Endothelial cell of umbilical vein (primary cell): ENCODE measurements around the gene KIF5C. TPM values are rescaled to one million over a fixed set of nuclear protein-coding genes. Genes with fewer than 3 reads are reported as not detected.

ENCODE experiments used
- BruUV-seq: library from RNA; stranded (reverse); fragments of 400-500 nt; replicated peaks from 2 replicates; lab custom pipeline; 2021; lab: Mats Ljungman, UMichigan
- CTCF ChIA-PET: fragments of 300-600, 350-600 bp; sonication (Branson Sonifier 250); formaldehyde crosslinking; loops from one replicate; lab custom pipeline; 2021; ENCODE audit warnings: antibody characterized with exemption, inconsistent platforms; lab: Charles Lee
- POLR2A ChIA-PET: fragments of 300-600, 350-600 bp; sonication (Branson Sonifier 250); formaldehyde crosslinking; loops from one replicate; lab custom pipeline; 2021; ENCODE audit warnings: antibody characterized with exemption, inconsistent platforms; lab: Charles Lee
- DNase-seq: peaks from one replicate; pipeline ENCODE4 v3.0.0-alpha.2; 2011; ENCODE audit warnings: low read depth, low spot score
- FAIRE-seq: peaks from 2 replicates; lab custom pipeline; 2011; peaks lifted over from hg19 to GRCh38; lab: Jason Lieb, UNC
- H2AFZ ChIP-seq: 2 replicates; pipeline ENCODE4 v1.6.0; 2012; ENCODE audit warnings: low read depth, low read length, control low read depth, inconsistent platforms
- H3K27ac ChIP-seq: 2 replicates; pipeline ENCODE4 v1.5.1; 2011; ENCODE audit warnings: low read depth, mild to moderate bottlenecking, control low read depth, low read length, moderate library complexity; ENCODE audit not compliant: insufficient read depth
- H3K27me3 ChIP-seq, 2 experiments: 2 replicates each; pipeline versions ENCODE4 v1.6.0 to v1.6.1; 2011; ENCODE audit warnings: low read length in 2 of 2, mixed read lengths in 1 of 2; ENCODE audit not compliant: control insufficient read depth in 2 of 2, insufficient read depth in 2 of 2
- H3K36me3 ChIP-seq, 2 experiments: 2 replicates in 1 of 2; 3 replicates in 1 of 2; pipeline ENCODE4 v1.5.1; 2011; ENCODE audit warnings: low read length in 2 of 2, mild to moderate bottlenecking in 1 of 2, moderate library complexity in 1 of 2; ENCODE audit not compliant: control insufficient read depth in 2 of 2, insufficient read depth in 2 of 2; ENCODE audit errors: extremely low read depth in 1 of 2
- H3K4me1 ChIP-seq: 3 replicates; pipeline ENCODE4 v1.5.1; 2011; ENCODE audit warnings: mild to moderate bottlenecking, low read length; ENCODE audit not compliant: control insufficient read depth, insufficient read depth; ENCODE audit errors: extremely low read depth
- H3K4me2 ChIP-seq: 2 replicates; pipeline ENCODE4 v1.6.1; 2011; ENCODE audit warnings: low read length, control low read depth, mixed read lengths; ENCODE audit not compliant: insufficient read depth
- H3K4me3 ChIP-seq, 3 experiments: fragments of 200-600 bp in 1 of 3; sonication (generic), shearing (Covaris generic) in 1 of 3; replicated peaks in 1 of 3; 2 replicates each; pipeline ENCODE4 v1.5.1; 2011 to 2016; ENCODE audit warnings: control low read depth in 3 of 3, low read length in 3 of 3, mild to moderate bottlenecking in 2 of 3, inconsistent platforms in 1 of 3, low read depth in 1 of 3, moderate library complexity in 1 of 3; ENCODE audit not compliant: insufficient read depth in 1 of 3
- H3K79me2 ChIP-seq: 2 replicates; pipeline ENCODE4 v1.6.0; 2012; ENCODE audit warnings: low read length, inconsistent platforms; ENCODE audit not compliant: control insufficient read depth, insufficient read depth
- H3K9ac ChIP-seq: replicated peaks from 2 replicates; pipeline ENCODE3; 2011; ENCODE audit warnings: low read length, control low read depth; ENCODE audit not compliant: insufficient read depth; ENCODE audit errors: extremely low read depth
- H3K9me1 ChIP-seq: replicated peaks from 3 replicates; pipeline ENCODE4 v1.6.0; 2011; ENCODE audit warnings: mild to moderate bottlenecking, low read length; ENCODE audit not compliant: control insufficient read depth, insufficient read depth; ENCODE audit errors: extremely low read depth
- H3K9me3 ChIP-seq: replicated peaks from 2 replicates; pipeline ENCODE4 v1.5.1; 2012; ENCODE audit warnings: low read length, inconsistent platforms; ENCODE audit not compliant: control insufficient read depth, insufficient read depth
- H4K20me1 ChIP-seq: replicated peaks from 2 replicates; pipeline ENCODE3; 2011; ENCODE audit warnings: mild to moderate bottlenecking, low read length; ENCODE audit not compliant: control insufficient read depth, insufficient read depth; ENCODE audit errors: extremely low read depth
- EZH2 ChIP-seq: IDR thresholded peaks from 2 replicates; pipeline ENCODE4 v1.6.1; 2012; ENCODE audit warnings: borderline replicate concordance, low read depth, mild to moderate bottlenecking, moderate library complexity, low read length, inconsistent platforms; ENCODE audit not compliant: severe bottlenecking
- FOS ChIP-seq: IDR thresholded peaks from 2 replicates; pipeline ENCODE4 v1.6.1; 2011; ENCODE audit warnings: mild to moderate bottlenecking, low read length, moderate library complexity, borderline replicate concordance; ENCODE audit not compliant: insufficient read depth
- GATA2 ChIP-seq: IDR thresholded peaks from 2 replicates; pipeline ENCODE4 v1.7.0; 2011; ENCODE audit warnings: low read depth, mild to moderate bottlenecking, moderate library complexity, mixed read lengths, low read length; ENCODE audit not compliant: insufficient read length, insufficient read depth
- JUN ChIP-seq: IDR thresholded peaks from 2 replicates; pipeline ENCODE4 v1.6.1; 2011; ENCODE audit warnings: borderline replicate concordance, low read depth; ENCODE audit not compliant: insufficient read length, insufficient read depth
- MYC ChIP-seq: IDR thresholded peaks from one replicate; pipeline ENCODE4 v1.6.1; 2011; ENCODE audit warnings: mild to moderate bottlenecking, low read depth, low read length
- POLR2A ChIP-seq: IDR thresholded peaks from 2 replicates; pipeline ENCODE4 v1.6.1; 2012; ENCODE audit warnings: low read depth, mild to moderate bottlenecking, control low read depth, low read length
- POLR2AphosphoS5 ChIP-seq: IDR thresholded peaks from 2 replicates; pipeline ENCODE4 v1.6.1; 2012; ENCODE audit warnings: low read depth, mild to moderate bottlenecking, control low read depth, low read length, moderate library complexity; ENCODE audit not compliant: insufficient read depth
- dilution Hi-C: fragments of 300-500 bp; cut with MboI; formaldehyde crosslinking; loops from one replicate; pipeline ENCODE4 v1.15.0; 2019; ENCODE audit warnings: low sequenced_read_pairs; ENCODE audit not compliant: extremely low pct_ligation_motif_present
- intact Hi-C: fragments of 100-400 bp; cut with micrococcal nuclease; formaldehyde crosslinking; loops from one replicate; pipeline ENCODE4 v1.10.0; 2022
- polyA plus RNA-seq, 4 experiments: library from polyadenylated mRNA; depleted of rRNA in 3 of 4; stranded (reverse) in 3 of 4; unstranded in 1 of 4; fragments of >200 nt; gene quantifications; 2 replicates each; pipeline versions ENCODE4 v1.2.1 to v1.2.3, GENCODE V29; 2011 to 2012; ENCODE audit warnings: missing spikeins in 1 of 4
- total RNA-seq: library from RNA; stranded (reverse); gene quantifications from 2 replicates; pipeline ENCODE4 v1.2.3, GENCODE V29; 2021
- TF ChIP-seq, protein P1 (sequence below), 2 donors: IDR thresholded peaks; 1 replicate in 1 of 2; 2 replicates in 1 of 2; pipeline ENCODE4 v1.5.1; 2011; ENCODE audit warnings: low read length in 2 of 2, mild to moderate bottlenecking in 2 of 2, moderate library complexity in 2 of 2, control low read depth in 1 of 2, inconsistent platforms in 1 of 2, low read depth in 1 of 2; ENCODE audit not compliant: insufficient read depth in 1 of 2; ENCODE audit errors: extremely low read depth in 1 of 2
- TF ChIP-seq, protein P2 (sequence below): IDR thresholded peaks from 2 replicates; pipeline ENCODE4 v1.6.1; 2011; ENCODE audit not compliant: insufficient read depth, insufficient read length

KIF5C gene
- total and polyA plus RNA-seq, 2 donors (not counting 3 experiments of a cell fraction or from before 2014, with no cell fraction given) = 0.01 to 0.55 TPM

GRCh38 chr2:148983896-148984295 lies 108.9 kb downstream of the KIF5C start:
- DNase-seq = no peak
- H3K9me1 ChIP-seq = no peaks in the 10 kb centered on the region
- BruUV-seq = no TSS peak

More at GRCh38 chr2:148983896-148984295, 108.9 kb downstream of the KIF5C start:
- Histone ChIP-seq H4K20me1 (no peaks in the 10 kb centered on the region), H3K4me3 (no peak overlapping the region), H2AFZ (no peak overlapping the region), H3K27me3 (peaks cover 0 to 4% of the 10 kb centered on the region in 2 experiments), H3K27ac (no peak overlapping the region), H3K4me2 (no peak overlapping the region), H3K4me1 (no peaks in the 10 kb centered on the region), H3K79me2 (no peaks in the 10 kb centered on the region), H3K9ac (no peak overlapping the region), H3K36me3 (no peaks in the 10 kb centered on the region), H3K9me3 (no peaks in the 10 kb centered on the region)
- TF ChIP-seq, protein P1, sequence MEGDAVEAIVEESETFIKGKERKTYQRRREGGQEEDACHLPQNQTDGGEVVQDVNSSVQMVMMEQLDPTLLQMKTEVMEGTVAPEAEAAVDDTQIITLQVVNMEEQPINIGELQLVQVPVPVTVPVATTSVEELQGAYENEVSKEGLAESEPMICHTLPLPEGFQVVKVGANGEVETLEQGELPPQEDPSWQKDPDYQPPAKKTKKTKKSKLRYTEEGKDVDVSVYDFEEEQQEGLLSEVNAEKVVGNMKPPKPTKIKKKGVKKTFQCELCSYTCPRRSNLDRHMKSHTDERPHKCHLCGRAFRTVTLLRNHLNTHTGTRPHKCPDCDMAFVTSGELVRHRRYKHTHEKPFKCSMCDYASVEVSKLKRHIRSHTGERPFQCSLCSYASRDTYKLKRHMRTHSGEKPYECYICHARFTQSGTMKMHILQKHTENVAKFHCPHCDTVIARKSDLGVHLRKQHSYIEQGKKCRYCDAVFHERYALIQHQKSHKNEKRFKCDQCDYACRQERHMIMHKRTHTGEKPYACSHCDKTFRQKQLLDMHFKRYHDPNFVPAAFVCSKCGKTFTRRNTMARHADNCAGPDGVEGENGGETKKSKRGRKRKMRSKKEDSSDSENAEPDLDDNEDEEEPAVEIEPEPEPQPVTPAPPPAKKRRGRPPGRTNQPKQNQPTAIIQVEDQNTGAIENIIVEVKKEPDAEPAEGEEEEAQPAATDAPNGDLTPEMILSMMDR (IDR thresholded peaks at IDR 0.05; ENCODE audit: extremely low read depth in 1 of 2, insufficient read depth in 1 of 2, low read depth in 1 of 2, low read length in 2 of 2) = no peak
- TF ChIP-seq FOS = no peak
- TF ChIP-seq GATA2 = no peak
- TF ChIP-seq, protein P2, sequence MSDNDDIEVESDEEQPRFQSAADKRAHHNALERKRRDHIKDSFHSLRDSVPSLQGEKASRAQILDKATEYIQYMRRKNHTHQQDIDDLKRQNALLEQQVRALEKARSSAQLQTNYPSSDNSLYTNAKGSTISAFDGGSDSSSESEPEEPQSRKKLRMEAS = no peak
- TF ChIP-seq POLR2A = no peak
- no peak for TF ChIP-seq POLR2AphosphoS5
- TF ChIP-seq EZH2 = no peak
- TF ChIP-seq MYC = no peak
- TF ChIP-seq JUN = no peak
- no peak for FAIRE-seq
- intact Hi-C loops (loop anchor here (10.0 kb wide), 1 partner anchor 339 kb away; the partner anchor contains the start of gene EPC2), dilution Hi-C loops (no loop called here)
- CTCF ChIA-PET = interaction anchor here (1.5 kb wide), 1 partner anchor 1901 kb away, joined by 3 read pairs; no protein-coding TSS in a partner anchor
- POLR2A ChIA-PET = no interaction called here
